IMR-90 (cell line): ENCODE results near the gene MTUS2. TPM values are rescaled to one million over a fixed set of nuclear protein-coding genes. Genes with fewer than 3 reads are reported as not detected.

Experiments used
- ATAC-seq: fragments of 200-7000 bp; cut with Tn5 transposase; 2 replicates; pipeline ENCODE4 v1.9.1; 2020; ENCODE audit warnings: low read depth, mild to moderate bottlenecking, moderate library complexity
- BruUV-seq: library from RNA; stranded (reverse); fragments of 400-500 nt; replicated peaks from 2 replicates; lab custom pipeline; 2021; lab: Mats Ljungman, UMichigan
- CTCF ChIA-PET: fragments of 300-600 bp; formaldehyde crosslinking; extraction: SDS; loops from one replicate; lab custom pipeline; 2021; ENCODE audit warnings: antibody characterized with exemption; lab: Yijun Ruan, JAX
- POLR2A ChIA-PET: fragments of 300-600 bp; sonication (Branson Sonifier 250); formaldehyde crosslinking; loops from one replicate; lab custom pipeline; 2022; ENCODE audit warnings: antibody characterized with exemption; ENCODE audit not compliant: unreplicated experiment; lab: Charles Lee
- DNase-seq: peaks from one replicate; pipeline ENCODE4 v3.0.0; 2013
- H2AFZ ChIP-seq: replicated peaks from 2 replicates; pipeline ENCODE3; 2013; ENCODE audit warnings: low read length, mild to moderate bottlenecking; ENCODE audit not compliant: poor library complexity
- H2AK5ac ChIP-seq: 2 replicates; pipeline ENCODE4 v1.6.1; 2013; ENCODE audit warnings: low read depth, low read length, inconsistent platforms
- H2AK9ac ChIP-seq: replicated peaks from 2 replicates; pipeline ENCODE3; 2013; ENCODE audit warnings: mild to moderate bottlenecking, low read depth, low read length, moderate library complexity; ENCODE audit not compliant: poor library complexity
- H2BK120ac ChIP-seq: 2 replicates; pipeline ENCODE4 v1.6.1; 2013; ENCODE audit warnings: low read depth, low read length, inconsistent platforms
- H2BK15ac ChIP-seq: 3 replicates; pipeline ENCODE4 v1.6.1; 2013; ENCODE audit warnings: low read depth, low read length, inconsistent platforms
- H2BK20ac ChIP-seq: 2 replicates; pipeline ENCODE4 v1.6.1; 2013; ENCODE audit warnings: low read depth, mild to moderate bottlenecking, inconsistent platforms, low read length, moderate library complexity
- H2BK5ac ChIP-seq: 2 replicates; pipeline ENCODE4 v1.6.1; 2013; ENCODE audit warnings: mild to moderate bottlenecking, low read depth, low read length, inconsistent platforms; ENCODE audit not compliant: poor library complexity, severe bottlenecking
- H3K14ac ChIP-seq: replicated peaks from 2 replicates; pipeline ENCODE4 v1.6.1; 2013; ENCODE audit warnings: low read depth, low read length, inconsistent platforms
- H3K18ac ChIP-seq: 2 replicates; pipeline ENCODE4 v1.6.1; 2013; ENCODE audit warnings: low read depth, low read length, control low read depth
- H3K23ac ChIP-seq: 2 replicates; pipeline ENCODE4 v1.6.1; 2013; ENCODE audit warnings: low read depth, low read length, inconsistent platforms
- H3K27ac ChIP-seq: 2 replicates; pipeline ENCODE4 v1.5.1; 2013; ENCODE audit warnings: mild to moderate bottlenecking, control low read depth, low read length; ENCODE audit not compliant: insufficient read depth
- H3K27me3 ChIP-seq: 2 replicates; pipeline ENCODE4 v1.6.1; 2013; ENCODE audit warnings: low read length; ENCODE audit not compliant: control insufficient read depth, insufficient read depth
- H3K36me3 ChIP-seq: 2 replicates; pipeline ENCODE4 v1.6.1; 2013; ENCODE audit warnings: low read length, mixed read lengths; ENCODE audit not compliant: control insufficient read depth, insufficient read depth
- H3K4ac ChIP-seq: 2 replicates; pipeline ENCODE4 v1.6.1; 2013; ENCODE audit warnings: low read depth, low read length, inconsistent platforms
- H3K4me1 ChIP-seq: 2 replicates; pipeline ENCODE4 v1.6.1; 2013; ENCODE audit warnings: low read length, mixed read lengths; ENCODE audit not compliant: control insufficient read depth, insufficient read depth
- H3K4me2 ChIP-seq: 2 replicates; pipeline ENCODE4 v1.6.1; 2013; ENCODE audit warnings: low read depth, mild to moderate bottlenecking, control low read depth, low read length, moderate library complexity
- H3K4me3 ChIP-seq: 2 replicates; pipeline ENCODE4 v1.5.1; 2013; ENCODE audit warnings: low read depth, mild to moderate bottlenecking, control low read depth, low read length, moderate library complexity; ENCODE audit not compliant: insufficient read depth
- H3K56ac ChIP-seq: 2 replicates; pipeline ENCODE4 v1.6.1; 2013; ENCODE audit warnings: low read length, inconsistent platforms; ENCODE audit not compliant: insufficient read depth; ENCODE audit errors: extremely low read depth
- H3K79me1 ChIP-seq, 2 experiments: 2 replicates each; pipeline ENCODE4 v1.6.1; 2013; ENCODE audit warnings: low read length in 2 of 2, inconsistent platforms in 1 of 2, low read depth in 1 of 2
- H3K9ac ChIP-seq: 2 replicates; pipeline ENCODE4 v1.6.1; 2013; ENCODE audit warnings: low read depth, low read length, control low read depth
- H3K9me1 ChIP-seq: 2 replicates; pipeline ENCODE4 v1.6.1; 2013; ENCODE audit warnings: low read length, inconsistent platforms; ENCODE audit not compliant: insufficient read depth
- H3K9me3 ChIP-seq: 2 replicates; pipeline ENCODE4 v1.6.1; 2013; ENCODE audit warnings: low read length; ENCODE audit not compliant: control insufficient read depth, insufficient read depth
- H4K20me1 ChIP-seq: 2 replicates; pipeline ENCODE4 v1.6.1; 2013; ENCODE audit warnings: low read length, inconsistent platforms; ENCODE audit not compliant: insufficient read depth
- H4K5ac ChIP-seq: 2 replicates; pipeline ENCODE4 v1.6.1; 2013; ENCODE audit warnings: mild to moderate bottlenecking, low read depth, low read length, control low read depth
- H4K8ac ChIP-seq, 2 experiments: 2 replicates each; pipeline ENCODE4 v1.6.1; 2013; ENCODE audit warnings: low read depth in 2 of 2, low read length in 2 of 2, control low read depth in 1 of 2, inconsistent platforms in 1 of 2
- H4K91ac ChIP-seq: 2 replicates; pipeline ENCODE4 v1.6.1; 2013; ENCODE audit warnings: low read depth, low read length, inconsistent platforms; ENCODE audit not compliant: insufficient read depth
- BHLHE40 ChIP-seq: fragments of 150-350 bp; IDR thresholded peaks from 2 replicates; pipeline ENCODE4 v1.6.1; 2016; ENCODE audit warnings: mild to moderate bottlenecking, low read depth, low read length
- MXI1 ChIP-seq: IDR thresholded peaks from 2 replicates; pipeline ENCODE4 v1.6.1; 2012; ENCODE audit warnings: low read depth, mild to moderate bottlenecking, low read length, moderate library complexity, borderline replicate concordance
- WGBS, 2 experiments: methylation state at CpG; one replicate each; pipeline versions ENCODE4 v1.1.5 to v1.1.7; 2013; ENCODE audit warnings: missing lambda C conversion rate in 2 of 2; ENCODE audit not compliant: insufficient read length in 1 of 2; ENCODE audit errors: extremely low coverage in 2 of 2; 5-methylcytosine and 5-hydroxymethylcytosine counted together
- dilution Hi-C: fragments of 300-500 bp; cut with HindIII; formaldehyde crosslinking; loops from one replicate; pipeline ENCODE4 v1.14.3; 2018; ENCODE audit warnings: low sequenced_read_pairs; ENCODE audit not compliant: unreplicated experiment
- in situ Hi-C: fragments of 300-500 bp; cut with MboI; formaldehyde crosslinking; loops from 3 replicates; pipeline ENCODE4 v1.14.3; 2019; ENCODE audit warnings: low sequenced_read_pairs, inconsistent platforms, mixed read lengths
- intact Hi-C: fragments of 100-400 bp; cut with micrococcal nuclease; formaldehyde crosslinking; loops from 2 replicates; pipeline ENCODE4 v1.10.0; 2022
- polyA plus RNA-seq, 3 experiments: library from polyadenylated mRNA; depleted of rRNA; stranded (reverse); fragments of >200 nt; gene quantifications; 2 replicates each; pipeline ENCODE4 v1.2.3, GENCODE V29; 2012; ENCODE audit warnings: low replicate concordance in 1 of 3
- total RNA-seq: library from RNA; depleted of rRNA; stranded (reverse); fragments of >200 nt; gene quantifications from 2 replicates; pipeline ENCODE4 v1.2.3, GENCODE V29; 2012
- TF ChIP-seq, protein P1 (sequence below): conservative IDR thresholded peaks from 2 replicates; pipeline ENCODE4 v1.5.1; 2012; ENCODE audit warnings: mild to moderate bottlenecking, low read depth, low read length, improper control_type of control experiment

The MTUS2 gene
- total and polyA plus RNA-seq, 2 of the 4 experiments (the other 2 are of a cell fraction): under 0.01 to 0.02 TPM

DNA sequence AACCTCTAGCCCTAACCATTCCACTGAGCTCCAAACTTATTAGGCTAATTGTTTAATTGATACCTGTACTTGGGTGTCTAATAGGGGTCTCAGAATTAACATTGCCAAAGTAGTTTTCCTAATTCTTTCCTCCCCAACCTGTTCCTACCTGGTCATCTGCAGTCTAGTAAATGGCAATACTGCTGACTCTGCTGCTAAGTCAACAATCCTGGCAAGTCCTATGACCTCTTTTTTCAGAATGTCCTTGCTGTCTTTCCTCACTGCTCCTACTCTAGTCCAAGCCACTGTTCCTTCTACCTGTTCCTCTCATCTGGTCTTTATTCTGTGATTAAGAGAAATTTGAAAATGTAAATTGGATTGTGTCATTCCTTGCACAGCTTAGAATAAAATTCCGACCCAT is 143.9 kb downstream of the MTUS2 start:
- POLR2A ChIA-PET: no interaction called here
- Histone ChIP-seq H3K4me2 (no peak overlapping the region), H3K36me3 (no peaks in the 10 kb centered on the region), H3K9me3 (peaks cover 10% of the 10 kb centered on the region; the same call in 1 of the 2 replicates), H2AFZ (no peak overlapping the region), H3K27ac (no peak overlapping the region), H2AK9ac (no peak overlapping the region), H3K4me3 (no peak overlapping the region), H3K18ac (no peak overlapping the region), H4K91ac (no peak overlapping the region), H4K8ac (no peak overlapping the region), H2BK20ac (no peak overlapping the region), H3K9me1 (no peaks in the 10 kb centered on the region), H3K14ac (no peak overlapping the region), H3K27me3 (no peaks in the 10 kb centered on the region), H2BK15ac (no peak overlapping the region), H3K56ac (no peak overlapping the region), H3K9ac (no peak overlapping the region), H3K4ac (no peak overlapping the region), H3K23ac (no peak overlapping the region), H2BK120ac (no peak overlapping the region), H4K20me1 (no peaks in the 10 kb centered on the region), H2BK5ac (no peak overlapping the region), H4K5ac (no peak overlapping the region), H3K79me1 (no peaks in the 10 kb centered on the region), H3K4me1 (no peaks in the 10 kb centered on the region), H2AK5ac (no peak overlapping the region)
- BruUV-seq: no TSS peak
- CTCF ChIA-PET: no interaction called here
- ATAC-seq (no peak), DNase-seq (no peak)
- dilution Hi-C loops: no loop called here
- in situ Hi-C loops: no loop called here
- intact Hi-C loops: no loop called here
- TF ChIP-seq, protein P1, sequence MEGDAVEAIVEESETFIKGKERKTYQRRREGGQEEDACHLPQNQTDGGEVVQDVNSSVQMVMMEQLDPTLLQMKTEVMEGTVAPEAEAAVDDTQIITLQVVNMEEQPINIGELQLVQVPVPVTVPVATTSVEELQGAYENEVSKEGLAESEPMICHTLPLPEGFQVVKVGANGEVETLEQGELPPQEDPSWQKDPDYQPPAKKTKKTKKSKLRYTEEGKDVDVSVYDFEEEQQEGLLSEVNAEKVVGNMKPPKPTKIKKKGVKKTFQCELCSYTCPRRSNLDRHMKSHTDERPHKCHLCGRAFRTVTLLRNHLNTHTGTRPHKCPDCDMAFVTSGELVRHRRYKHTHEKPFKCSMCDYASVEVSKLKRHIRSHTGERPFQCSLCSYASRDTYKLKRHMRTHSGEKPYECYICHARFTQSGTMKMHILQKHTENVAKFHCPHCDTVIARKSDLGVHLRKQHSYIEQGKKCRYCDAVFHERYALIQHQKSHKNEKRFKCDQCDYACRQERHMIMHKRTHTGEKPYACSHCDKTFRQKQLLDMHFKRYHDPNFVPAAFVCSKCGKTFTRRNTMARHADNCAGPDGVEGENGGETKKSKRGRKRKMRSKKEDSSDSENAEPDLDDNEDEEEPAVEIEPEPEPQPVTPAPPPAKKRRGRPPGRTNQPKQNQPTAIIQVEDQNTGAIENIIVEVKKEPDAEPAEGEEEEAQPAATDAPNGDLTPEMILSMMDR: no peak
- TF ChIP-seq MXI1 (no peak), BHLHE40 (no peak)
- no CpG with 5 or more reads among the region's 1 CpG for whole genome bisulfite sequencing, 2 experiments
